HG03521 (cell line): ENCODE data around the gene CTXN1.

Experiments used
- ATAC-seq: cut with Tn5 transposase; IDR thresholded peaks from one replicate; pipeline ENCODE4 v1.9.1; 2021; ENCODE audit warnings: mild to moderate bottlenecking, moderate library complexity; ENCODE audit not compliant: unreplicated experiment

CTXN1 gene

DNA sequence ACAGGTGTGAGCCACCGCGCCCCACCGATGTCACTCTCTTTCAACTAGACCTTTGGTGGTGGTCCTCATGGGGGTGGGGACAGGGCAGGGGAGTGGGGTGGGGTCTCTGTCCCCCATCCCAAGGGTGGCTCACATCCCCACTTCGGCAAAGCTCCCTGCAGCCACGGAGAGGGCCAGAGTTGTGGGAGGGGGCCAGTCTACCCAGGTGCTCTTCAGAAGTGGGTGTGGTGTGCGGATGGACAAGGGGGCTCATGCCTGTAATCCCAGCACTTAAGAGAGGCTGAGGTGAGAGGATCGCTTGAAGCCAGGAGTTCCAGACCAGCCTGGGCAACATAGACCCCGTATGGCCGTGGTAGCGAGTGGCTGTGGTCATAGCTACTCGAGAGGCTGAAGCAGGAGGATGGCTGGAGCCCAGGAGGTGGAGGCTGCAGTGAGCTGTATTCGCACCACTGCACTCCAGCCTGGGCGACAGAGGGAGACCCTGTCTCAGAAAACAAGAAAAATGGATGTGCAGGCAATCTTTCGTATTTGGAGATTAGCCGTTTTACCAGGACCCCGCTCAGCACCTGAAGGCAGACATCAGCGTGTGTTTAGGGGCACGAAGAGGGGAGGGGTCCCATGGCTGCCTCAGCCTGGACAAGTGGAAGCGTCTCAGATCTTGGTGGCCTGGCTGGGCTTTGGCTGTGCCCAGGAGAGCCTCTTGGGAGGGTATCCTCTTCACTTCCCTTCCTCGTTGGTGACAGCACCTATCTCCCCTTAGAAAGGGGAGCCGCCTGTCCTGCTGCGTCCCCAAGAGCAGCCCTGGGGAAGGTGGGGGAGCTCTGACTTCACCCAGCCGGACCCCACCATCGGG is 10.5 kb downstream of the CTXN1 start:
- no peak for ATAC-seq

DNA sequence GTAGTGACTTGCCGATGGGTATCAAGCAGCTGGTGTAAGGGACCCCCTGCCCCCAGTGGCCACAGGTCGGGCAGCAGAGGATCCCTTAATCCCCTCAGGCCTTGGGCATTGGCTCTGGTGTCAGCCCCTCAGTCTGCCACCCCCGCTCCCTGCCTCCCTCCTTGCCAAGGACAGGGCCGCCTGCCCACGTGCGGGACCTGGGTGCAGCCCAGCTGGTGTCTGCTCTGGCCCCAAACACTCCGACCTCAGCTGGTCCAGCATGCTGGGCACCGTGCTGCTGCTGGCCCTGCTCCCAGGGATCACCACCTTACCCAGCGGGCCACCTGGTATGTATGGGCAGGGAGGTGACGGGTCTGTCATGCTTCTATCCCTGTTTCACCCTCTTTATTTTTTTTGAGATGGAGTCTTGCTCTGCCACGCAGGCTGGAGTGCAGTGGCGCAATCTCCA is 11.3 kb downstream of the CTXN1 start, which contains the start of gene TGFBR3L:
TGFBR3L (plus strand) TSS at position 233 of the 448 bp plus-strand sequence.
- ATAC-seq: no peak

DNA sequence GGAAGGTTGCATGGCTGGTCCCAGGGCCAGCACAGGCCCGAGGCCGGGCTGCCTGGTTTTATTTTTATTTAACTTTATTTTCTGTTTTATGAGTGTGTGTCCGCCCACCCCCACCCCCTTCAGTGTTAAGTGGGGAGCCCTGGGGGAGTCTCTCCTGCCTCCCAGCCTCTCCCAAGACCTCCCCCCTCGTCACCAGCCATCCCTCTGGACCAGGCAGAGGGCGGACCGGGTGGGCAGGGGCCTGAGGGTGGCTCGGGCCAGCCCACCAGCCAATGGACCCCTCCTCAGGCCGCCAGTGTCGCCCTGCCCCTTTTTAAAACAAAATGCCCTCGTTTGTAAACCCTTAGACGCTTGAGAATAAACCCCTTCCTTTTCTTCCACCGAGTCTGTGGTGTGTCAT is 11.8 kb downstream of the CTXN1 start:
- ATAC-seq: no peak

DNA sequence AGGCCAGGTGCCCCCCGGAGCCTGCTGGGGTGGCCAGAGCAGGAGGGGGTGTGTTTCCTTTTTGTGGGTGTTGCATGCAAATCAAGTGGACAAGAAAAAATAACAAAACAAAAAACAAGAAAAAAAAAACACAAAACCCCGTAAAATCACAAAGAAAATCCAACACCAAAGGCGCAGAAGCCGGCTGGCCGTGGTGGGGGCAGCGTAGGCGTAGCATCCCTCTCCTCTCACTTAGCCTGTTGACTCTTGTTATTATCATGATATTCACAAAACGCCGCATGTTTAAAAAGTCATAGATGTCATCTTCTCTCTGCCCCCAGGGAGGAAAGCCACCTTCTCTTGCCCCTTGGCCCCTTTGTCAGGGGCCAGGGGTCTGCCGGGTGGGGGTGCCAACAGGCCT is 12.3 kb downstream of the CTXN1 start:
- no peak for ATAC-seq

DNA sequence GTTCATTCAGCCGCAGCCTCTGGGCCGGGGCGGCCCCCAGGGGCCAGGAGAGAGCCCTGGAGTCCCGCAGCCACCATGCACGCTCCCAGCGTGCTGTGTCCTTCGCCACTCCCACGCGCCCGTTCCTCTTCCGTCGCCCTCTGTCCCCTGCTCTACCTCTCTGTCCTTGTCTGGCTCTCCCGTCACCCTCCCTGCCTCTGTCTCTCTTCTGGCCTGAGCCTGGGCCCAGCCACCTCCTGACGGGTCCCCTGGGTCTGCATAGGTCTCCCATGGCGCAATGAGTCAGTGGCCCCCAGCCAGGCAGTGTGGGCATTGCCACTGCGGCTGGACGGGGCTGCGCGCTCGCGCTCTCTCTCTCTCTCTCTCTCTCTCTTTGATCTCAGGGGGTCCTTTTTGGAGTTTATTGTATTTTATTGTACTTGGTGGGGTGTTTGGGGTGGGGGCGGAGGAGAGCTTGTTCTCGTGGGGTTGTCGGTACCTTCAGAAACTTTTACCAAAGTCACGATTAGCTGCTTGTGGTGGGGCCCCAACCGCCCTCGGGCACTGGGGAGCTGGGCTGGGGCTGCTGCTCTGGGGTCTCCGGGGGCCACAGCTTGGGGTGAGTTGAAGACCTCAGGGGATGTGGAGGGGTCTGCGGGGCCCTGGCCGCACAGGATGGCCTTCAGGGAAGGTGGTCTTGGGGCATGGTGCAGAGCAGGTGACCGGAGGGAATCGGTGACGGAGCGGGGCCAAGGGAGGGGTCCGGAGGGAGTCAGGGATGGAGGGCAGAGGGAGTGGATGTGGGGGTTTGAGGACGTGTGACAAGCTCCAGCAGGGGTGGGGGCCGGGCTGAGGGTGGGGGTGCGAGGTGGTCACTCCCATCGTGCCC is 13.0 kb downstream of the CTXN1 start:
- ATAC-seq: no peak

DNA sequence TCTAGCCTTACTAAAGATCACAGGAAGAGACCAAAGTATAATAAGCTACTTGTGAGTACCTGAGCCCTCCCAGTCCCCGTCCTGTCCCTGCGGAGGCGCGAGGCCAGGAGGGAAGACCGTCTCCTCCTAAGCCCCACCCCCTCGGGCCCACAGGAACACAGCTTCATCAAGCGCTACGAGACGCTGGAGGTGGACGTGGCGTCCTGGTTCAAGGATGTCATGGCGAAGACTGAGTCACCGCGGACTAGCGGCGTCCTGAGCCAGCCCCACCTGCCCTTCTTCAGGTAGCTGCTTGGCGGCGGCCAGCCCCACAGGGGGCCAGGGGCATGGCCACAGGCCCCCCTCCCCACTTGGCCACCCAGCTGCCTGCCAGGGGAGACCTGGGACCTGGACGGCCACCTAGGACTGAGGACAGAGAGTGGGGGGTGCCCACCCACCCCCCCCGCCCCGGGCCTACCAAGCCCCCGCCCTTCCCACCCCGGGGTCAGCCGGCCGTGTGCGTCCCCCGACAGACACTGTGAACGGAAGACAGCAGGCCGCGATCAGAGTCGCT is 13.7 kb downstream of the CTXN1 start:
- ATAC-seq: no peak

DNA sequence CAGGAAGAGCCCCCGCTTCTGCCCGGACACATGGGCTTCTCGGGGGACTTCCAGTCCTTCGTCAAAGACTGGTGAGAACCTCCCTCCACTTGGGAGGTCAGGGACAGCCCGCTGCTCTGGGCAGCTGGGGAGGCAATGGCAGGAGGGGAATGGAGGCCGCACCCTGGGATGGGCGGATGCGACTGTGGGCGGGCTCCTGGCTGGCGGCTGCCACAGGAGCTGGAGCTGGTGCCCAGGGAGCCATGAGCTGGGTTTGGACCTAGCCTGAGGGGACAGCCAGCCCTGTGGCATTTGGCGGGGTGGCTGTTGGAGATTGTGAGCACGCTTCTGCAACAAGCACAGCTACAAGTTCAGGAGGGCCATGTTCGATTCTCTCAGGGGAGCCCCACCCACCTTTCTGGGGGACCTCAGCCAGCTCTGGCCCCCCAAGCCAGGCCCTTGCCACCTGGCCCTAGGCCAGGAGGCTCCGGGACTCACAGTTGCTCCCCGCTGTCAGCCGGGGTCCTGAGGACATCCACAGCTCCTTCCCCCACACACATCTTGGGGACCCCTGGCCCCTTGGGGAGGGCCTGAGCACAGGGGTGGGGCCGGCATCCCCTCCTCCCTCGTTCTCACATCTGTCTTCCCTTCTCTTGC is 14.3 kb downstream of the CTXN1 start:
- ATAC-seq: no peak

DNA sequence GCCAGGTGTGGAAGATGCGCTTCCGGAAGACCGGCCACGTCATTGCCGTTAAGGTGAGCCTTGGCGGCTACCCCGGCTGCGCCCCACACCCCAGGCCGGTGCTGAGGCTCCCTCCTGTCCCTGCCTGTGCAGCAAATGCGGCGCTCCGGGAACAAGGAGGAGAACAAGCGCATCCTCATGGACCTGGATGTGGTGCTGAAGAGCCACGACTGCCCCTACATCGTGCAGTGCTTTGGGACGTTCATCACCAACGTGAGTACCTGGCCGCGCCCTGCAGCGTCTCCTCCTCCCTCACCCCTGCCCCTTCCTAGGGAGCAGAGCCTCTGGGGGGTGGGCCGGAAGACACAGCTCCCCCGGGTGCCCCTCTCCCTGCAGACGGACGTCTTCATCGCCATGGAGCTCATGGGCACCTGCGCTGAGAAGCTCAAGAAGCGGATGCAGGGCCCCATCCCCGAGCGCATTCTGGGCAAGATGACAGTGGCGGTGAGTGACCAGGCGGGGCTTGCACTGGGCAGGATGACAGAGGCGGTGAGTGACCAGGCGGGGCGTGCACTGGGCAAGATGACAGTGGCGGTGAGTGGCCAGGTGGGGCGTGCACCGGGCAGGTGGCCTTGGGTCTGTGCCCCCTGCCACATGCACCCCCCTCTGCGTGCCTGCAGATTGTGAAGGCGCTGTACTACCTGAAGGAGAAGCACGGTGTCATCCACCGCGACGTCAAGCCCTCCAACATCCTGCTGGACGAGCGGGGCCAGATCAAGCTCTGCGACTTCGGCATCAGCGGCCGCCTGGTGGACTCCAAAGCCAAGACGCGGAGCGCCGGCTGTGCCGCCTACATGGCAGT is 15.4 kb downstream of the CTXN1 start:
- no peak for ATAC-seq

DNA sequence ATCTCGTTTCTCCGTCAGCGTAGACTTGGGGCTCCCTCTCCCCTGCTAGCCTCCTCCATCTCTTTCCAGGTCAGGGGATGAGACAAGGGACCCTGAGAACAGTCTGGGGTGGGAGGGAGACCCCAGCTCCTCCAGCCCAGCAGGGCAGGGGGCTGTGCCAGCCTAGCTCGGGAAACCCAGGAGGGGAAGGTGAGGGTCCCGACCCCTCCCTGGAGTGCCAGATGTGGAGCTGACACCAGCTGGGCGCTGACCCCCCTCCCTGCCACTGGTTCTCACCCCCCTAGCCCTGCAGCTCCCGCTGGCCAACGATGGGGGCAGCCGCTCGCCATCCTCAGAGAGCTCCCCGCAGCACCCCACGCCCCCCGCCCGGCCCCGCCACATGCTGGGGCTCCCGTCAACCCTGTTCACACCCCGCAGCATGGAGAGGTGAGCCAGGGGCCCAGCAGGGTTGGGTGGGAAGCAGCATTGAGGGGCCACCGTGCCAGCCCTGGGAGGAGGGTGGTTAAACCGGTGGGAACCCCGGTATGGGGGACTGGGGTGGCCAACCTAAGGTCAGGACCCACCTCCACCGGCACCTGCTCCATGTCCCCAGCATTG is 16.4 kb downstream of the CTXN1 start:
- no peak for ATAC-seq

DNA sequence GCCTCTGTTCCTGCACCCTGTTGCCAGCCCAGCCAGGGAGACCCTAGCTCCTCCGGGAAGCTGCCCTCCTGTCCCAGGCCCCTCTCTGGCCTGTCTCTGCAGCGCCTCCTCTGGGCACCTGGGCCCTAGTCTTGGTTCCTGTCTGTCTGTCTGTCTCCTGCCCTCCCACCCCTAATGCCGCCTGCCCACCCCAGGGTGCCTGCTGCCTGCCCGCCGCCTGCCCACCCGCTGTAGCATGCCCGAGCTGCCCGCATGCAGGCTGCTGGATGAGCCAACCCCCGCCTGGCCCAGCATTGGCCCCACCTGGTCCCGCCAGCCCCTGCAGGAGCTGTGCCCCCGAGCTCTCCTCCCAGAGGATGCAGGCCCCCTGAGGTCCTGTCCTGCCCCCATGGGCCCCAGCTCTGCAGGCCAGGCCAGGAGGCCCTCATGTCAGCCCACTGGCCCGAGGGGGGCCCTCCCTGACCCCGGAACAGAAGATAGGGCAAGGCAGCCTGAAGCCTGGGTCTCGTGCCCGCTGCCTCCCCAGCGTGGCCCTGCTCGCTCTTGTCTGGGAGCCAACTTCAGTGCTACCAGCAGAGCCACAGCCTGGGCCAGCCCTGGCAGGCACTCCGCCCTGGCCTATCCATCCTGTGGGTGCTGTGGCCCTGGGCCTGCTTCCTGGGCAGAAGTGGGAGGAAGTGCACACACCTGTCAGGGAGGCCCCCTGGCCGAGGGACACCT is 17.0 kb downstream of the CTXN1 start:
- no peak for ATAC-seq

DNA sequence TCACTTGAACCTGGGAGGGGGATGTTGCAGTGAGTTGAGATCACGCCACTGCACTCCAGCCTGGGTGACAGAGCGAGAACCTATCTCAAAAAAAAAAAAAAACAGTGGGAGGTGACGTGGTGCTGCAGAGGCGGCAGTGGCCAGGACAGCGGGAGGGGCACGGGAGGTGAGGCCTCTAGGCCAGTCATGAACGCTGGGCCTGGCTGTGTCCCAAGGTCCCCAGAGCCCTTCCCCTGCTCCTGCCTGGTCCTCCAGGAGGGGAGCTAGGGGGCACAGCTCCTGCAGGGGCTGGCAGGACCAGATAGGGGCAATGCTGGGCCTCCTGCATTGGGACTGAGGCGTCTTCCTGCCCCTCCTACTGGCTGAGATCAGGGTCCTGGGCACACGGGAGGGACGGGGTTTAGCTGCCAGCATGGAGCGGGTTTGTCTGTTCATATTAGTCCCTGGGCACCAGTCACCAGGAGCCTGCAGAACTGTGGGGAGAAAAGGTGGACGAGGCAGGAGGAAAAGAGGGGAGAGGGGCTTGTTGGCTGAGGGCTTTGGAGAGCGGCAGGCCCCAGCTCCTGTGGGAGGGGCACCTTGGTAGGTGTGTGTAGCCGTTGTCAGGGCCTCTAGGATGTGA is 17.7 kb downstream of the CTXN1 start:
- ATAC-seq: no peak

DNA sequence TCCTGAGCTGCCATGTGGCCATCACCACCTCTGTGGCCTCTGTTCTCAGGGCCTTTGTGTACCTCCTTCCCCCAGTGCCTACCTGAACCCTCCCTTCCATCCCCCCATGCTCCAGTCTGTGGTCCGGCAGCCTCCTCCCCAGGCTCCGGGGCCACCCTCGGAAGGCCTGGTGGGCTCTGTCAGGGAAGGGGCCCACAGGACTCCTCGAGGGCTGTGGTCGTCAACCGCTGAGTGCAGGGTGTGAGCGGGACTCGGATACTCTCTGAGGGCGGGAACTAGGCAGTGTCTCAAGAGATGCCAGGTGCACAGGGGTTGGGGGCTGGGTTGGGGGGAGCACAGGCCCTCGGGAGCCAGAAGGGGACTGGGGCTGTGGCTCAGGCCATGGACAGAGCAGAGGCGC is 18.4 kb downstream of the CTXN1 start:
- ATAC-seq: no peak

DNA sequence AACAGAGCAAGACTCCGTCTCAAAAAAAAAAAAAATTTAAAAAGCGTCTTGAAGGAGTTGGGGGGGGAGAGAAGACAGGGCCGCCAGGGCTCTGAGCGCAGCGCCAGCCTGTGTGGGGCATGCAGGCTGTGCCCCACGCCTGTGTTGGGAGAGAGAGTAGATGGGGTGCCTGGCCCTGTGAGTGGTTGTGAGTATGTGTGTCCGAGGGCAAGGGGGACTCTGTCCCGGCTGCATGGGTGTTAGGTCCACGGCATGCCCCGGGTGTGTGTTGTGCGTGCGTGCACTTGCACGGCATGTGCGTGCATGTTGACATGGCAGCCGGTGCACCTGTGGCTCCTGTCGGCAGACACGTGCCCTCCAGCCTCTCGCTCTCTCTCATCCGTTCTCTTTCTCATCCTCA is 18.8 kb downstream of the CTXN1 start:
- no peak for ATAC-seq

DNA sequence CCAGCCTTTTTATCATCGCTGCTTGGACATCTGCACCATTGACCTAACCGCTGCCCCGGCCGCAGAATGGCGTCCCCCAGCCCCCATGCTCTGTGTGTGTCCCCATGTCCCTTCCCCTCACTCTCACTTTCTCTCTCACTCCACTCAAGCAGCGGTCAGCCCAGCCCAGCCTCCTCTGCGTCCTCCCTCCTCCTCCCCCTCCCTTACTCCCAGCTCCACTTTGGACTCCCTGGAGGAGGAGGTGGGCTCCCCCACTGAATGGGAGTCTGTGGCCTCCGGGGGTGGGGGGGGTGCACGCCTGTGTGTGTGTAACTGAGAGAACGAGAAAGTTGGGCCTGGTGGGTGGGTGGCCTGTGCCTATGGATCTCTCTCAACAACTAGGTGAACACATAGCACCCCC is 20.1 kb downstream of the CTXN1 start:
- ATAC-seq: no peak

DNA sequence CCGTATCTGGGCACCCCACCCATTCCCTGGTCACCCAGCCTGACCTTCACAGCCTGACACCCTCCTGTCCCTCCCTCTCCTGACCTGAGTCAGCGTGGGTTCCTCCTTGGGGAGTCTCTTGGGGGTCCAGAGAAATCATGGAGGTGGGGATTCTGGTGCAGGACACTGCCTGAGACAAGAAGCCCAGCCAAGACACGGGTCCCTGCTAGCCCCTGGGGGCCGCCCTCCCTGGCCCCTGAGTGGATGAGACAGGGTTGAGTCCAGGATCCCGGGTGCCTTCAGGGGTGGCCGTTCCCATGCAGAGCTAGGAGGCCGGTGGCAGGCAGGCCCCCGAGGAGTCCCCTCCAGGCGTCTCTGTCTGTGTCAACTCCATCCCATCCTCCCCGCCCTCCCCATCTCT is 20.7 kb downstream of the CTXN1 start:
- no peak for ATAC-seq

DNA sequence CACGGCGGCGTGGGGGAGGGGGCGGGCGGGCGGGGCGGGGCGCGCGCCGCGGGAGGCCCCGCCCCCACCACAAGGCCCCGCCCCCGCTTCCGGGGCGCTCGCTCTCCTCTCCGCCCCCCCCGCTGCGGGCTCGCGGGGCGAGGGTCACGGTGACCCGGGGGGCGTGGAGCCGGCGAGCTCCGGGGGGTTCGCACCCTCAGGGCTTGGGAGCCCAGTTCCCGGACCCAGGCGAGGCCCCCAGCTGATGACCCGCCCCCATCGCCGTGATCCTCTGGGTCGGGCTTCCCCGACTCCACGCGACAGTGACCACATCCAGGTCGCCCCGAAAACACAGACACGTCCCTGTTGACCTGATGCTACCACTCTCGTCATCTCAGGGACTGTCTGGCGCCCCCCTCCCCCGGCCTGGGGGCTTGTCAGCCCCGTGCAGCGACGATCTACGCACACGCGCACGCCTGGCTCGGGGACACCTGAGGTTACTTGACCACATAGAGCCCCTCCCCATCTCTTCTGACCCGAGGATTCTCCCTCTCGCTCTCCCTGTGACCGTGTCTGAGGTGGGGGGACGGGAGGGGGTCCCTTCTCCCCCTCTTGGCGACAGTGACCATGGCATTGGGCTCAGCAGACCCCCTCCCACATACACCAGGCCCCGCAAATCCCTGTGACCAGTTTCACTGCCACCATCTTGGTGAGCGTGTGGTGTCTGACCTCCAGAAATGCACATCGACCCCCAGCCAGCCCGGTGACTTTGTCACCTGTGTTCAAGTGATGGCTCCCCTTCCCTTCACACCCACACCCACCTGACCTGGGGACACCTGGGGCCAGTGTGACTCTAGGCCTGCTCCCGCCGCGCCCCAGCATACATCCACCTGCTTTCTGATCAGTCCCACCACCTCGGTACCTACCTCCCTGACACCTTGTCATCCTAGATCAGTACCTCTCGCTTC is 21.6 kb downstream of the CTXN1 start:
- ATAC-seq: peak; percentile 21

DNA sequence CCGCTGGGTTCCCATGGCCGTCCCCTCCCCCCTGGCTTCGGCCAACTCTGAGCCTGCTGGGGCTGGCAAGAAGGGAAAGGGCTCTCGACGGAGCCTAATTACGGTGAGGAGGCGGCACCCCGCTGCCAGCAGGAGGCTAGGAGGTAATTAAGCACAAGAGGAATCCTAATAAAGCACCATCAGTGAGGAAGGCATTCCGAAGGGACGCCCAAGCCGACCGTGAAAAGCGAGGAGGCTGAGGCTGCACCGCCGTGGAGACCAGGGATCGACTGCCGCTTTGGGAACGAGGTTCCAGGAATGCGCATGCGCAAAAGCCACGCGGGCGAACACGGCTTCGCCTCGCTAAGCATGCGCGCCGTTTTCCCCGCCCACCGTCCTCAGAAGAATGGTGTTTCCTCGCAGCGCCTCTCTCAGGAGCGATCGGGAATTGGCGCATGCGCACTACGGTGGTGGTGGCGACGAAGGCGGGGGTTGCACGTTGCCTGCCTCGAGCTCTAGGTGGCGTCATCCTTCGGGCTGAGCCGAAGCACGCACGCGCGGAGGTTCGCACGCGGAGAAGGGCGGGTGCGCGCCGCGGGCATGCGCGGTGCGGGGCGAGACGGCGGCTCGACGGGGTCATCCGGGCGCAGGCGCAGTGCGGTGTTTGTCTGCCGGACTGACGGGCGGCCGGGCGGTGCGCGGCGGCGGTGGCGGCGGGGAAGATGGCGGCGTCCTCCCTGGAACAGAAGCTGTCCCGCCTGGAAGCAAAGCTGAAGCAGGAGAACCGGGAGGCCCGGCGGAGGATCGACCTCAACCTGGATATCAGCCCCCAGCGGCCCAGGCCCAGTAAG is 22.5 kb downstream of the CTXN1 start, which contains the start of gene MAP2K7:
MAP2K7 (plus strand) TSS at position 634 of the 830 bp plus-strand sequence; CDS start at position 702, 68 bp downstream.
- peak; percentile 87 for ATAC-seq
